HepG2 (cell line): ENCODE measurements around the gene PCDHGB2.
A peak's percentile ranks its signal among the peaks of the same experiment; 100 is the strongest.

Source experiments
- AGO2 ChIP-seq: fragments of 200-400 bp; formaldehyde crosslinking; optimal IDR thresholded peaks from 2 replicates; pipeline ENCODE3; 2017; ENCODE audit warnings: mild to moderate bottlenecking, low read depth, low read length, moderate library complexity
- BHLHE40 ChIP-seq: IDR thresholded peaks from 2 replicates; pipeline ENCODE4 v1.6.1; 2011; ENCODE audit warnings: low read length, improper control_type of control experiment
- CHCHD3 ChIP-seq: sonication (generic); formaldehyde crosslinking; IDR thresholded peaks from 2 replicates; pipeline ENCODE4 v1.8.0; 2022; ENCODE audit warnings: mild to moderate bottlenecking, missing genetic modification reagents, moderate library complexity
- CTCF ChIP-seq: sonication (generic); formaldehyde crosslinking; IDR thresholded peaks from 2 replicates; pipeline ENCODE4 v1.5.0; 2020; ENCODE audit warnings: mild to moderate bottlenecking, missing genetic modification reagents, moderate library complexity
- DBP ChIP-seq: sonication (generic); formaldehyde crosslinking; IDR thresholded peaks from 2 replicates; pipeline ENCODE4 v1.4.0; 2020; ENCODE audit warnings: missing genetic modification reagents; ENCODE audit errors: not compliant biosample characterization
- EZH2 ChIP-seq: conservative IDR thresholded peaks from 2 replicates; pipeline ENCODE4 v1.6.1; 2012; ENCODE audit warnings: mild to moderate bottlenecking, low read depth, low read length, moderate library complexity
- FOXP1 ChIP-seq, 2 experiments: fragments of 450-650 bp in 1 of 2; IDR thresholded peaks; 2 replicates each; pipeline ENCODE4 v1.6.1; 2017 to 2018; ENCODE audit warnings: antibody characterized with exemption in 1 of 2
- GABPA ChIP-seq, 2 experiments: IDR thresholded peaks; 2 replicates each; pipeline ENCODE4 v1.6.1; 2011 to 2016; ENCODE audit warnings: low read depth in 2 of 2, low read length in 1 of 2, missing biosample characterization in 1 of 2, missing genetic modification characterization in 1 of 2

DNA sequence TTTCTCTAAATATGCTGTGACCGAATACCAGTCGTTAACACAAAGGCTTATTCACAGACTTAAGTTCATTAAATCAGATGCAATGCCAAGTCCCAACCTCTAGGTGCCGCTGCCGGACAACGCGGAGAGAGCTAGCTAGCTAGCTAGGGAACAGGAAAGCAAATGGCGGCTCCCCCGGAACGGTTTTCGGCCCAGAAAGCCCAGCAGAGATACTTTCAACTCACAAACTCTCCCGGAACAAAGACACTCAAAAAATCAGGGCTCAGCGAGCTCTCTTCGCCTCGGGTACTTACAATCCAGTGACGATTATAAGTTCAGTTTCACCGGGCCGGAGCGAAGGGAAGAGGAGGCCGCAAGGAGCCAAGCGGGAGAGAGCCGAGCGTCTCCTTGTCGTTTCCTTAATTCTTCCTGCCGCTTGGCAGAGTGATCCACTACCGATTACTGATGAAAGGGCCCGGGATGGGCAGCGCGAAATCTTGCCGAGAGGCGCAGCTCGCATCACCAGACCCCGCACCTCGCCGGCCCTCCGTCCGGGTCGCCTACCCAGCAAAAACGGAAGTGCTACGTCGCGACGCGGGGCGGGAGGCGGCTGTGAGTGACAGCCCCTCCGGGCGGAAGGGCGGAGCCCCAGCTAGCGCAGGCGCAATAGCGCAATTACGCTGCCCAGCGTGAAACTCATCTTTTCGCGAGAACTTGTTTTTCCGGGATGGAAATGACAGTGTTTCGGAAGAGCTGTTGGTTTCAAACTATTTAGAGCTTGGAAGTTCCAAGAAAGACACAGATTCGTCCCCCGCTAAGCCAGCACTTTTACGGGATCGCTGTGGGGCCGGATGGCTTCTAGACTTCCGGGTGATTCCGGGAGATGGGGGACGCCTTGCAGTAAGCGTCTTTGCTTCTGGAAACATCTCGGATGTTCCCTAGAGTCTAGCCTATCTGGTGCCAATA, 39.3 kb upstream of the PCDHGB2 start, which contains the start of gene TAF7:
- TF ChIP-seq AGO2: peak; percentile 28
- peak; percentile 81 for TF ChIP-seq GABPA (IDR thresholded peaks at IDR 0.05; ENCODE audit: low read depth, low read length)
- peak; percentile 93 for TF ChIP-seq GABPA (CRISPR knock-in tag; IDR thresholded peaks at IDR 0.05; ENCODE audit: low read depth)
- TF ChIP-seq DBP (CRISPR knock-in tag): no peak
- TF ChIP-seq BHLHE40: no peak
- 0 out of 2 replicates have a peak, but pooled peaks have one; percentile 22 for TF ChIP-seq CHCHD3 (CRISPR knock-in tag)
- TF ChIP-seq EZH2: no peak
- TF ChIP-seq FOXP1 (IDR thresholded peaks at IDR 0.05): no peak
- no peak for TF ChIP-seq FOXP1 (CRISPR knock-in tag; IDR thresholded peaks at IDR 0.05)
- peak; percentile 80 for TF ChIP-seq CTCF (CRISPR knock-in tag)
